Right lobe of liver (tissue), 6 donors: ENCODE data around the gene PRR36. TPM values are rescaled to one million over a fixed set of nuclear protein-coding genes. Genes with fewer than 3 reads are reported as not detected.

ENCODE experiments used
- ATAC-seq, 4 donors: fragments of 200-7000 bp; cut with Tn5 transposase; one replicate each; pipeline ENCODE4 v1.9.1; 2020; ENCODE audit warnings: mild to moderate bottlenecking in 4 of 4, moderate library complexity in 4 of 4
- DNase-seq, 3 donors: peaks; one replicate each; pipeline ENCODE4 v3.0.0-alpha.2; 2020
- H3K27ac ChIP-seq, 3 donors: fragments of 200-600 bp; one replicate each; pipeline ENCODE4 v1.8.0; 2022
- H3K27me3 ChIP-seq, 2 donors: fragments of 200-600 bp; one replicate each; pipeline ENCODE4 v1.8.0; 2022
- H3K36me3 ChIP-seq, 4 donors: fragments of 200-600 bp; sonication (generic) in 1 of 4; one replicate each; pipeline versions ENCODE4 v1.5.1 to v1.8.0; 2017 to 2022; ENCODE audit warnings: control low read depth in 1 of 4
- H3K4me1 ChIP-seq, 4 donors: fragments of 200-600 bp; sonication (generic) in 1 of 4; one replicate each; pipeline versions ENCODE4 v1.5.1 to v1.8.0; 2017 to 2022; ENCODE audit warnings: control low read depth in 1 of 4
- H3K4me3 ChIP-seq, 3 donors: fragments of 200-600 bp; one replicate each; pipeline ENCODE4 v1.8.0; 2022
- H3K9me3 ChIP-seq, 4 donors: fragments of 200-600 bp; sonication (generic) in 1 of 4; one replicate each; pipeline versions ENCODE4 v1.5.1 to v1.8.0; 2017 to 2022; ENCODE audit warnings: control low read depth in 1 of 4
- CTCF ChIP-seq, 4 donors: fragments of 200-600 bp in 3 of 4; fragments of 450-650 bp in 1 of 4; IDR thresholded peaks; one replicate each; pipeline versions ENCODE4 v1.5.1 to v1.8.0; 2016 to 2022; ENCODE audit warnings: antibody characterized with exemption in 4 of 4, mild to moderate bottlenecking in 2 of 4
- POLR2A ChIP-seq: fragments of 450-650 bp; IDR thresholded peaks from one replicate; pipeline ENCODE4 v1.6.1; 2017; ENCODE audit warnings: antibody characterized with exemption, mild to moderate bottlenecking
- WGBS: methylation state at CpG from one replicate; pipeline ENCODE4 v1.1.6; 2018; ENCODE audit warnings: low coverage, low lambda C conversion rate; ENCODE audit not compliant: insufficient coverage; ENCODE audit errors: missing lambda C conversion rate; 5-methylcytosine and 5-hydroxymethylcytosine counted together
- intact Hi-C, 2 donors: fragments of 100-400 bp; cut with DNase I; formaldehyde crosslinking; loops; one replicate each; pipeline versions ENCODE4 v1.11.2 to v1.14.1; 2022
- total RNA-seq, 6 experiments: library from RNA; depleted of rRNA in 2 of 6; stranded (reverse); fragments of >200 nt in 2 of 6; fragmentation: NEBNext Ultra II Directional in 3 of 6; extraction: Animal tissue kit (Norgen Biotek cat#: 25700) in 3 of 6; gene quantifications; one replicate each; pipeline versions ENCODE4 v1.1.0 to v1.2.4, GENCODE V29; 2016 to 2023
- donor health status: DM: no; HTN: yes; CAD: no.
- donor health status: DM: no; HTN: no; CAD: no.
- donor health status: DM: no; HTN: no; CAD: no.
- donor health status: DM: no; HTN: yes; CAD: no.
- donor health status: DM: no; HTN: yes; CAD: no.

PRR36 gene
- total RNA-seq, 6 experiments from 2014 or later, result 0.07 to 0.37 (median 0.12) TPM; not detected in 2

GRCh38 chr19:7844405-7844804 lies 29.8 kb downstream of the PRR36 start:
- ATAC-seq (no peak), DNase-seq (no peak)
- H3K4me1 ChIP-seq, result no peaks in the 10 kb centered on the region
- H3K27me3 ChIP-seq, result no peaks in the 10 kb centered on the region
- no peaks in the 10 kb centered on the region for H3K36me3 ChIP-seq
- H3K27ac ChIP-seq, result no peak overlapping the region
- intact Hi-C loops, result no loop called here
- no peak overlapping the region for H3K4me3 ChIP-seq
- no peak for TF ChIP-seq POLR2A
- TF ChIP-seq CTCF (IDR thresholded peaks at IDR 0.05), result no peak
- WGBS, result no CpG with 5 or more reads among the region's 5 CpGs
- no peaks in the 10 kb centered on the region for H3K9me3 ChIP-seq

GRCh38 chr19:7843521-7843920 lies 30.7 kb downstream of the PRR36 start:
- Histone ChIP-seq H3K9me3 (no peaks in the 10 kb centered on the region), H3K27me3 (no peaks in the 10 kb centered on the region), H3K27ac (no peak overlapping the region), H3K36me3 (no peaks in the 10 kb centered on the region), H3K4me3 (no peak overlapping the region), H3K4me1 (no peaks in the 10 kb centered on the region)
- 87% methylated on average over 6 of the region's 6 CpGs for WGBS
- TF ChIP-seq POLR2A (no peak), CTCF (IDR thresholded peaks at IDR 0.05) (no peak)
- intact Hi-C loops, result no loop called here
- no peak for ATAC-seq
- no peak for DNase-seq

GRCh38 chr19:7842661-7843294 lies 31.4 kb downstream of the PRR36 start:
- no peaks in the 10 kb centered on the region for H3K4me1 ChIP-seq
- DNase-seq, result no peak
- 92% methylated on average over 12 of the region's 12 CpGs for whole genome bisulfite sequencing
- H3K27ac ChIP-seq, result no peak overlapping the region
- no peak for TF ChIP-seq CTCF (IDR thresholded peaks at IDR 0.05)
- TF ChIP-seq POLR2A, result no peak
- intact Hi-C loops, result no loop called here
- no peak overlapping the region for H3K4me3 ChIP-seq
- no peaks in the 10 kb centered on the region for H3K9me3 ChIP-seq
- ATAC-seq, result no peak
- no peaks in the 10 kb centered on the region for H3K36me3 ChIP-seq
- no peaks in the 10 kb centered on the region for H3K27me3 ChIP-seq

GRCh38 chr19:7841751-7842660 lies 32.2 kb downstream of the PRR36 start:
- WGBS, result 95% methylated on average over 9 of the region's 11 CpGs
- DNase-seq, result no peak
- ATAC-seq, result no peak
- intact Hi-C loops, result no loop called here
- Histone ChIP-seq H3K4me1 (no peaks in the 10 kb centered on the region), H3K27ac (no peak overlapping the region), H3K4me3 (no peak overlapping the region), H3K9me3 (no peaks in the 10 kb centered on the region), H3K36me3 (no peaks in the 10 kb centered on the region), H3K27me3 (no peaks in the 10 kb centered on the region)
- TF ChIP-seq CTCF (IDR thresholded peaks at IDR 0.05), result no peak
- TF ChIP-seq POLR2A, result no peak
